T-helper 17 cell (primary cell): Measurements from ENCODE around the gene HDDC3. TPM values are rescaled to one million over a fixed set of nuclear protein-coding genes. Genes with fewer than 3 reads are reported as not detected.

Experiments
- ATAC-seq: fragments of 150-1000 bp; cut with Tn5 transposase; 2 replicates; pipeline ENCODE4 v1.10.0; 2021; ENCODE audit warnings: mild to moderate bottlenecking, moderate library complexity
- DNase-seq, 3 donors: peaks; one replicate each; pipeline versions ENCODE4 v3.0.0 to v3.0.0-alpha.2; 2020 to 2021
- H3K9me3 ChIP-seq: one replicate; pipeline ENCODE4 v1.7.0; 2013; ENCODE audit warnings: low read length, mild to moderate bottlenecking; ENCODE audit not compliant: control insufficient read depth, poor library complexity, severe bottlenecking
- H3K27ac Mint-ChIP-seq: one replicate; pipeline ENCODE4 v1.8.0; 2022; ENCODE audit warnings: mild to moderate bottlenecking, moderate library complexity, mixed read lengths
- H3K27me3 Mint-ChIP-seq: one replicate; pipeline ENCODE4 v1.8.0; 2022; ENCODE audit warnings: mixed read lengths
- H3K36me3 Mint-ChIP-seq: one replicate; pipeline ENCODE4 v1.8.0; 2022; ENCODE audit warnings: low read depth, mixed read lengths
- H3K4me1 Mint-ChIP-seq: one replicate; pipeline ENCODE4 v1.8.0; 2022; ENCODE audit warnings: mild to moderate bottlenecking, mixed read lengths
- H3K4me3 Mint-ChIP-seq: one replicate; pipeline ENCODE4 v1.8.0; 2022; ENCODE audit warnings: mild to moderate bottlenecking, moderate library complexity, mixed read lengths
- total RNA-seq, 4 donors: library from RNA in 2 of 4; stranded (reverse) in 2 of 4; gene quantifications; one replicate each; pipeline ENCODE4 v1.2.3 and lab custom pipeline; 2022 to 2026

Gene HDDC3
- total RNA-seq, 2 donors from 2014 or later, result 11.1 to 12.9 TPM

GRCh38 chr15:90959028-90959595 is 26.8 kb upstream of the HDDC3 start:
- ATAC-seq (no peak), DNase-seq (no peak)
- no peaks in the 10 kb centered on the region for H3K9me3 ChIP-seq
- Mint-ChIP-seq H3K27ac (no peak overlapping the region), H3K4me3 (peak overlapping the region; percentile 63), H3K27me3 (no peaks in the 10 kb centered on the region), H3K4me1 (peaks cover 13% of the 10 kb centered on the region), H3K36me3 (peaks cover 3% of the 10 kb centered on the region)

DNA sequence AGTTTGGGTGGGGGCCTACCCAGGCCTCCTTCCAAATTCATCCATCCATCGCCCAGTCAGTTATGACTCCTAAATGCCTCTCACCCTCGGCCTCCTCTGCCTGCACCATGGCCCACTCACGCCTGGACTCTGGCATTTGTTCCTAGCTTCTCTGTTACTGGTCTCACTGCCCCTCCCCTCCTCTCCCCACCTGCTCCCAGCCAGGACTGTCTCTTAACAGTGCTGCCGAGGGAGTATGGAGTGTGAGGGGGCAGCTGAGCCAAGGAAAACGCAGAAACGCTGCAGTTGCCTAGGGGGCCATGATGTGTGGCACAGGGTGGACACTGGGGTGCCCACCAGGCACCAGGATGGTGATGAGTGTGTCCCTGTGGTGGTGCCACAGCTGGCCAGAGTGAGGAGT is 25.4 kb upstream of the HDDC3 start:
- ATAC-seq, result no peak
- no peak for DNase-seq
- no peaks in the 10 kb centered on the region for H3K9me3 ChIP-seq
- Mint-ChIP-seq H3K4me3 (peak overlapping the region; percentile 78), H3K36me3 (peaks cover 3% of the 10 kb centered on the region), H3K4me1 (peaks cover 13% of the 10 kb centered on the region), H3K27me3 (no peaks in the 10 kb centered on the region), H3K27ac (no peak overlapping the region)

- no peak overlapping the region for H3K27ac Mint-ChIP-seq
- H3K9me3 ChIP-seq, result no peaks in the 10 kb centered on the region
- H3K27me3 Mint-ChIP-seq, result no peaks in the 10 kb centered on the region
- ATAC-seq (no peak), DNase-seq (no peak)
- H3K4me1 Mint-ChIP-seq, result peaks cover 13% of the 10 kb centered on the region
- H3K4me3 Mint-ChIP-seq, result peak overlapping the region; percentile 78
- peaks cover 3% of the 10 kb centered on the region for H3K36me3 Mint-ChIP-seq
Observed at GRCh38 chr15:90957031-90957790, 24.9 kb upstream of the HDDC3 start.

- H3K9me3 ChIP-seq, result no peaks in the 10 kb centered on the region
- Mint-ChIP-seq H3K27ac (no peak overlapping the region), H3K36me3 (peaks cover 3% of the 10 kb centered on the region), H3K27me3 (no peaks in the 10 kb centered on the region), H3K4me3 (peak overlapping the region; percentile 87), H3K4me1 (peaks cover 11% of the 10 kb centered on the region)
- DNase-seq (peak; percentile 50 to 70 (median 58)), ATAC-seq (no peak)
Observed at GRCh38 chr15:90956274-90957030, 24.1 kb upstream of the HDDC3 start.

GRCh38 chr15:90955624-90956273 is 23.4 kb upstream of the HDDC3 start:
- peak overlapping the region; percentile 87 for H3K4me3 Mint-ChIP-seq
- H3K9me3 ChIP-seq, result no peaks in the 10 kb centered on the region
- H3K27me3 Mint-ChIP-seq, result no peaks in the 10 kb centered on the region
- DNase-seq, result no peak
- ATAC-seq, result no peak
- no peaks in the 10 kb centered on the region for H3K36me3 Mint-ChIP-seq
- H3K4me1 Mint-ChIP-seq, result peaks cover 11% of the 10 kb centered on the region
- peak overlapping the region; percentile 87 for H3K27ac Mint-ChIP-seq

GRCh38 chr15:90954712-90955623 is 22.6 kb upstream of the HDDC3 start, which contains the start of gene RCCD1:
Gene RCCD1 (plus strand): TSS chr15:90954884. CDS start chr15:90956735, 1,851 bp downstream.
- ATAC-seq (peak; percentile 97), DNase-seq (peak; percentile 69 to 79 (median 77))
- Mint-ChIP-seq H3K36me3 (no peaks in the 10 kb centered on the region), H3K27ac (peak within 1 kb of the TSS; percentile 87), H3K4me1 (peaks cover 11% of the 10 kb centered on the region), H3K27me3 (no peaks in the 10 kb centered on the region), H3K4me3 (peak within 1 kb of the TSS; percentile 87)
- H3K9me3 ChIP-seq, result no peaks in the 10 kb centered on the region

DNA sequence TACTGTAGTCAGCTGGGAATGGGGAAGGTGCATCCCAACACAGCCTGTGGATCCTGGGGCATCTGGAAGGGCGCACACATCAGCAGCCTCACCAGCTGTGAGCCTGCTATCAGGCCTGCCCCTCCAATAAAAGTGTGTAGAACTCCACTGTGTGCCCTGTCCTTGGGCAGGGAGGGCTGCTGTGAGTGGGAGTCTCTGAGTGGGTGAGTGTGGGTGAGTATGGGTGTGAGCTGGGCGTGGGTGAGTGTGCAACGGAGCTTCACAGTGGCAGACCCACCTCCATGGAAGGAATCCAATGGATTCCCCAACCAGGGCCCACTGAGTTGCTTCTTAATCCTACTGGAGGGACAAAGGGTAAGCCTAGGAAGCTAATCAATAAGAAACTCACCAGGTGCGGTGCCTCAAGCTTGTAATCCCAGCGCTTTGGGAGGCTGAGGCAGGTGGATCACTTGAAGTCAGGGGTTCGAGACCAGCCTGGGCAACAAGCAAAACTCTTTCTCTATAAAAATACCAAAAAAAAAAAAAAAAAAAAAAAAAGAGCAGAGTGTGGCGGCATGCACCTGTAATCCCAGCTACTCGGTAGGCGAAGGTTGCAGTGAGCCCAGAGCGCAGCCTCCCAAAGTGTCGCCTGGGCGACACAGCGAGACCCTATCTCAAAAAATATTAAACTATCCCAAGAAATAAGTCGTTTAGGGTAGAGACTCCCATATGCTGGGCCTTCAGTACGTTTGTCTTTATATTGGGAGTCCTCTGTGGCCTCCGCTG is 21.8 kb upstream of the HDDC3 start:
- ATAC-seq (no peak), DNase-seq (no peak)
- H3K36me3 Mint-ChIP-seq, result no peaks in the 10 kb centered on the region
- H3K27me3 Mint-ChIP-seq, result no peaks in the 10 kb centered on the region
- H3K4me3 Mint-ChIP-seq, result peak overlapping the region; percentile 87
- peaks cover 9% of the 10 kb centered on the region for H3K4me1 Mint-ChIP-seq
- peak overlapping the region; percentile 87 for H3K27ac Mint-ChIP-seq
- no peaks in the 10 kb centered on the region for H3K9me3 ChIP-seq

- Mint-ChIP-seq H3K4me1 (peaks cover 9% of the 10 kb centered on the region), H3K36me3 (no peaks in the 10 kb centered on the region), H3K27me3 (no peaks in the 10 kb centered on the region), H3K27ac (peak overlapping the region; percentile 61), H3K4me3 (no peak overlapping the region)
- no peaks in the 10 kb centered on the region for H3K9me3 ChIP-seq
- ATAC-seq (no peak), DNase-seq (no peak)
Observed at GRCh38 chr15:90952901-90953677, 20.7 kb upstream of the HDDC3 start.

DNA sequence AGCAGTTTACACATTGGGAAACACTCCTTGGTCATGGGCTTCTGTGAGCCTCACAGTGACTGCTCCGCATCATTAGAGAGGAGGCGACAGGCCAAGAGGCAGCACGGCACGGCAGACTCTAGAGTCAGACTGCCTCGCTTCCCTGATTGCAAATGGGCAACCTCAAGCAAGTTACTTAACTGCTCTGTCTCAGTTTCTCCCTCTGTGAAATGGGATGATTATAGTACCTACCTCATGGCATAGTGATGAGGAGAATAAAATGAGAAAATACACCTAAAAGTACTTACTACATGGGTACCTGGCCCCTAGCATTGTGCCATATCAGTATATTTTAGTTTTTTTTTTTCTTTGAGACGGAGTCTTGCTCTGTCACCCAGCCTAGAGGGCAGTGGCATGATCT is 18.3 kb upstream of the HDDC3 start:
- Mint-ChIP-seq H3K27me3 (no peaks in the 10 kb centered on the region), H3K36me3 (no peaks in the 10 kb centered on the region), H3K4me1 (peaks cover 2% of the 10 kb centered on the region), H3K4me3 (no peak overlapping the region), H3K27ac (no peak overlapping the region)
- no peaks in the 10 kb centered on the region for H3K9me3 ChIP-seq
- ATAC-seq, result no peak
- DNase-seq, result no peak

DNA sequence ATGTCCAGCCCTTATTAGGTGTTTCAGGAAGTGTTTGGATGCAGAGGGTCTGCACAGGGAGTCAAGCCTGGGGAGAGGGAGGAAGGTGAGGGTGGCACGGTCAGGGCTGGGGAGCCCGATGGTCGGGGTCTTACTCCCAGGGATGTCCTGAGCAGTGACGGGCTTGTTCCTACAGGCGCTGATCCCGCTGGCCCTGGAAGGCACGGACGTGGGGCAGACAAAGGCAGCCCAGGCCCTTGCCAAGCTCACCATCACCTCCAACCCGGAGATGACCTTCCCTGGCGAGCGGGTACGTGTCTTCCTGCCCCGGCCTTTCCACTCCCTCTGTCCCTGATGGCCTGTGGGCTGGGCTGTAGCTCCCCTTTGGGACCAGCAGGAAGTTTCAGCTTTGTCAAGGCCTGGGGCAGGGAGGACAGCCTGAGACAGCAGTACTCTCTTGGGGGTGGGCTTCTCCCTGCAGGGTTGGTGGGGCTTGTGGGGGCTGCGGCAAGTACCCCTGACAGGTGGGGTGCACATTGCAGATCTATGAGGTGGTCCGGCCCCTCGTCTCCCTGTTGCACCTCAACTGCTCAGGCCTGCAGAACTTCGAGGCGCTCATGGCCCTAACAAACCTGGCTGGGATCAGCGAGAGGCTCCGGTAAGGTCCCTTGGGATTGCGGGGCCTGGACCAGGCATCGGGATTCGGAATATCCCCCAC is 17.8 kb upstream of the HDDC3 start:
- Mint-ChIP-seq H3K4me3 (no peak overlapping the region), H3K27me3 (no peaks in the 10 kb centered on the region), H3K27ac (no peak overlapping the region), H3K36me3 (no peaks in the 10 kb centered on the region), H3K4me1 (peaks cover 2% of the 10 kb centered on the region)
- H3K9me3 ChIP-seq, result no peaks in the 10 kb centered on the region
- ATAC-seq (no peak), DNase-seq (no peak)

DNA sequence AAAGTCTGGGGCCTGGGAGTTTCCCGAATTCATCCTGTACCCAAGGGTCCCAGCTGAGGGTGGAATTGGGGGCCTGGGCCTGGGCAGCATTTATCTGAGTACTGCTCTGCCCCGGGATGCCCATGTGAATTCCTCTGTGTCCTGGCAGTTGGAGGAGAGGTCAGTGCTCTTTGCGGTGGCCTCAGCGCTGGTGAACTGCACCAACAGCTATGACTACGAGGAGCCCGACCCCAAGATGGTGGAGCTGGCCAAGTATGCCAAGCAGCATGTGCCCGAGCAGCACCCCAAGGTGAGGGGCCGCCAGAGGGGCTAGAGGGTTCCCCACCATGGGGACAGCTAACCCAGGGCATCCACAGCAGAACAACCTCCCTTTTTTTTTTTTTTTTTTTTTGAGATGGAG is 16.2 kb upstream of the HDDC3 start:
- no peak overlapping the region for H3K4me3 Mint-ChIP-seq
- H3K36me3 Mint-ChIP-seq, result no peaks in the 10 kb centered on the region
- DNase-seq, result no peak
- H3K9me3 ChIP-seq, result no peaks in the 10 kb centered on the region
- no peak for ATAC-seq
- H3K27me3 Mint-ChIP-seq, result no peaks in the 10 kb centered on the region
- no peak overlapping the region for H3K27ac Mint-ChIP-seq
- H3K4me1 Mint-ChIP-seq, result no peaks in the 10 kb centered on the region
